DLD1 (cell line): ENCODE data around the gene FBXO46.
"Not testable (repeated sequence)": the region's sequence is repeated elsewhere in the genome, so short reads cannot be mapped to it uniquely, and the experiment has no call there.

ENCODE experiments used
- in situ Hi-C: cut with HindIII; loops from 2 replicates; pipeline ENCODE4 v1.10.0; 2017; ENCODE audit warnings: low sequenced_read_pairs

The FBXO46 gene

GRCh38 chr19:45766869-45767346, 36.2 kb upstream of the FBXO46 start:
- in situ Hi-C loops, result no loop called here

GRCh38 chr19:45766296-45766868, 35.7 kb upstream of the FBXO46 start:
- in situ Hi-C loops, result no loop called here

GRCh38 chr19:45765702-45766295, 35.1 kb upstream of the FBXO46 start:
- in situ Hi-C loops, result no loop called here

- in situ Hi-C loops, result no loop called here
Measured at GRCh38 chr19:45764945-45765701, 34.4 kb upstream of the FBXO46 start.

- in situ Hi-C loops, result no loop called here
Measured at GRCh38 chr19:45764475-45764874, 33.8 kb upstream of the FBXO46 start.

- in situ Hi-C loops, result no loop called here
Measured at GRCh38 chr19:45763691-45764294, 33.1 kb upstream of the FBXO46 start.

GRCh38 chr19:45762870-45763631, 32.4 kb upstream of the FBXO46 start:
- in situ Hi-C loops, result no loop called here

- in situ Hi-C loops, result no loop called here
Measured at GRCh38 chr19:45761714-45762113, 31.0 kb upstream of the FBXO46 start.

GRCh38 chr19:45758921-45759320, 28.2 kb upstream of the FBXO46 start:
- in situ Hi-C loops, result no loop called here

GRCh38 chr19:45757695-45758094, 27.0 kb upstream of the FBXO46 start:
- in situ Hi-C loops, result no loop called here

GRCh38 chr19:45754323-45754722, 23.6 kb upstream of the FBXO46 start:
- in situ Hi-C loops, result no loop called here

GRCh38 chr19:45753548-45753947, 22.9 kb upstream of the FBXO46 start:
- in situ Hi-C loops, result no loop called here

- in situ Hi-C loops, result no loop called here
Measured at GRCh38 chr19:45752639-45753038, 21.9 kb upstream of the FBXO46 start.

GRCh38 chr19:45751483-45751882, 20.8 kb upstream of the FBXO46 start:
- in situ Hi-C loops, result not testable (repeated sequence)

- in situ Hi-C loops, result no loop called here
Measured at GRCh38 chr19:45747513-45747912, 16.8 kb upstream of the FBXO46 start.

GRCh38 chr19:45746866-45747265, 16.2 kb upstream of the FBXO46 start:
- in situ Hi-C loops, result no loop called here

- in situ Hi-C loops, result no loop called here
Measured at GRCh38 chr19:45745606-45746005, 14.9 kb upstream of the FBXO46 start.

- in situ Hi-C loops, result no loop called here
Measured at GRCh38 chr19:45742969-45743368, 12.3 kb upstream of the FBXO46 start.

GRCh38 chr19:45739498-45740439, 9.1 kb upstream of the FBXO46 start:
- in situ Hi-C loops, result no loop called here
